ENCODE results near the gene NECTIN1. TPM values are rescaled to one million over a fixed set of nuclear protein-coding genes. Genes with fewer than 3 reads are reported as not detected.

The NECTIN1 gene
- total and polyA plus RNA-seq, 2 of the 13 experiments (the other 11 are each of a cell fraction or from before 2014, with no cell fraction given) = 3.9 to 7.3 TPM

GRCh38 chr11:119723243-119723951, 5.6 kb downstream of the NECTIN1 start:
- CTCF ChIA-PET (ENCODE audit: low intra/inter-chr PET ratio, low total read pairs) = no interaction called here
- Histone ChIP-seq H3K4me2 (ENCODE audit: low read depth, low read length) (no peak overlapping the region), H3K9ac (ENCODE audit: insufficient read depth, low read depth, low read length) (no peak overlapping the region), H3K4me1 (ENCODE audit: insufficient read depth, low read length) (peaks cover 37% of the 10 kb centered on the region), H3K79me2 (ENCODE audit: insufficient read depth, low read length) (no peaks in the 10 kb centered on the region), H3K27ac (ENCODE audit: extremely low read length, insufficient read depth, low read length) (no peak overlapping the region), H3K9me3 (ENCODE audit: low read length) (no peaks in the 10 kb centered on the region), H3K27me3 (ENCODE audit: control insufficient read depth in 1 of 2, insufficient read depth in 2 of 2, low read length in 2 of 2) (no peaks in the 10 kb centered on the region), H3K36me3 (replicated peaks in 1 of 2; ENCODE audit: control insufficient read depth in 1 of 2, insufficient read depth in 2 of 2, low read length in 2 of 2) (no peaks in the 10 kb centered on the region; a peak in 1 of 5 replicates), H4K20me1 (ENCODE audit: insufficient read depth, low read length) (no peaks in the 10 kb centered on the region), H3K4me3 (replicated peaks in 1 of 3; ENCODE audit: insufficient read depth in 1 of 3, low read depth in 2 of 3, low read length in 3 of 3) (no peak overlapping the region), H2AFZ (ENCODE audit: low read length) (no peak overlapping the region)
- no peak for FAIRE-seq
- in situ Hi-C loops (cut with HindIII; ENCODE audit: extremely low pct_ligation_motif_present, low pct_unique_long_range_greater_than_20kb) = no loop called here
- no peak for DNase-seq (ENCODE audit: low spot score)
- no peak for ATAC-seq
- BruUV-seq (replicated peaks) = no TSS peak
- 64% methylated on average over 5 of the region's 6 CpGs for WGBS (ENCODE audit: low lambda C conversion rate)
- intact Hi-C loops (cut with micrococcal nuclease; ENCODE audit: unreplicated experiment) = no loop called here
- TF ChIP-seq PTBP1 (IDR thresholded peaks at IDR 0.05; ENCODE audit: low read depth, low read length, poor library complexity, severe bottlenecking) (no peak), ZNF652 (CRISPR knock-in tag; IDR thresholded peaks at IDR 0.05; ENCODE audit: borderline replicate concordance, low read depth) (peak; percentile 51; the same call in 1 of the 2 replicates), ZC3H13 (CRISPR knock-in tag; IDR thresholded peaks at IDR 0.05) (no peak)
- POLR2A ChIA-PET = interaction anchor here (1.7 kb wide), 1 partner anchor 10 kb away, joined by 6 read pairs; no protein-coding TSS in a partner anchor

GRCh38 chr11:119722281-119722794, 6.7 kb downstream of the NECTIN1 start:
- Histone ChIP-seq H3K4me1 (ENCODE audit: insufficient read depth, low read length) (peaks cover 46% of the 10 kb centered on the region), H3K4me3 (replicated peaks in 1 of 3; ENCODE audit: insufficient read depth in 1 of 3, low read depth in 2 of 3, low read length in 3 of 3) (no peak overlapping the region), H3K27me3 (ENCODE audit: control insufficient read depth in 1 of 2, insufficient read depth in 2 of 2, low read length in 2 of 2) (no peaks in the 10 kb centered on the region), H3K9ac (ENCODE audit: insufficient read depth, low read depth, low read length) (no peak overlapping the region), H3K9me3 (ENCODE audit: low read length) (no peaks in the 10 kb centered on the region), H3K36me3 (replicated peaks in 1 of 2; ENCODE audit: control insufficient read depth in 1 of 2, insufficient read depth in 2 of 2, low read length in 2 of 2) (no peaks in the 10 kb centered on the region; a peak in 1 of 5 replicates), H3K27ac (ENCODE audit: extremely low read length, insufficient read depth, low read length) (no peak overlapping the region), H2AFZ (ENCODE audit: low read length) (no peak overlapping the region), H3K79me2 (ENCODE audit: insufficient read depth, low read length) (no peaks in the 10 kb centered on the region), H3K4me2 (ENCODE audit: low read depth, low read length) (no peak overlapping the region), H4K20me1 (ENCODE audit: insufficient read depth, low read length) (no peaks in the 10 kb centered on the region)
- BruUV-seq (replicated peaks) = no TSS peak
- intact Hi-C loops (cut with micrococcal nuclease; ENCODE audit: unreplicated experiment) (no loop called here), in situ Hi-C loops (cut with HindIII; ENCODE audit: extremely low pct_ligation_motif_present, low pct_unique_long_range_greater_than_20kb) (no loop called here)
- FAIRE-seq (no peak), ATAC-seq (no peak), DNase-seq (ENCODE audit: low spot score) (no peak)
- 100% methylated on average over 5 of the region's 10 CpGs for WGBS (ENCODE audit: low lambda C conversion rate)
- POLR2A ChIA-PET = no interaction called here
- CTCF ChIA-PET (ENCODE audit: low intra/inter-chr PET ratio, low total read pairs) = no interaction called here
- TF ChIP-seq KAT7 (CRISPR knock-in tag; IDR thresholded peaks at IDR 0.05; ENCODE audit: borderline replicate concordance) (no peak), ZNF205 (CRISPR knock-in tag; IDR thresholded peaks at IDR 0.05) (no peak), PPARG (CRISPR knock-in tag; conservative IDR thresholded peaks at IDR 0.05) (no peak), REST (IDR thresholded peaks at IDR 0.05; ENCODE audit: borderline replicate concordance in 1 of 2, low read depth in 1 of 2, low read length in 2 of 2) (no peak), NFYC (CRISPR knock-in tag; IDR thresholded peaks at IDR 0.05) (no peak), SMAD3 (CRISPR knock-in tag; IDR thresholded peaks at IDR 0.05) (no peak), KLF16 (CRISPR knock-in tag; IDR thresholded peaks at IDR 0.05) (no peak), FOXC1 (CRISPR knock-in tag; IDR thresholded peaks at IDR 0.05; ENCODE audit: borderline replicate concordance) (no peak), ISX (CRISPR knock-in tag; conservative IDR thresholded peaks at IDR 0.05) (no peak), NCOA2 (CRISPR knock-in tag; IDR thresholded peaks at IDR 0.05) (no peak), NRL (CRISPR knock-in tag; IDR thresholded peaks at IDR 0.05; ENCODE audit: borderline replicate concordance) (no peak), ETV6 (CRISPR knock-in tag; conservative IDR thresholded peaks at IDR 0.05) (no peak), ZNF530 (CRISPR knock-in tag; IDR thresholded peaks at IDR 0.05; ENCODE audit: low read depth) (no peak)

Measured in HepG2 (cell line).